VCaP (cell line): ENCODE measurements around the gene ICAM3.

ENCODE experiments used
- H3K27ac ChIP-seq: fragments of 450-650 bp; 2 replicates; pipeline ENCODE4 v1.5.1; 2017
- TF ChIP-seq, protein P1 (sequence below): fragments of 450-650 bp; conservative IDR thresholded peaks from 2 replicates; pipeline ENCODE4 v1.5.1; 2017; ENCODE audit warnings: mild to moderate bottlenecking, moderate library complexity

ICAM3 gene

DNA sequence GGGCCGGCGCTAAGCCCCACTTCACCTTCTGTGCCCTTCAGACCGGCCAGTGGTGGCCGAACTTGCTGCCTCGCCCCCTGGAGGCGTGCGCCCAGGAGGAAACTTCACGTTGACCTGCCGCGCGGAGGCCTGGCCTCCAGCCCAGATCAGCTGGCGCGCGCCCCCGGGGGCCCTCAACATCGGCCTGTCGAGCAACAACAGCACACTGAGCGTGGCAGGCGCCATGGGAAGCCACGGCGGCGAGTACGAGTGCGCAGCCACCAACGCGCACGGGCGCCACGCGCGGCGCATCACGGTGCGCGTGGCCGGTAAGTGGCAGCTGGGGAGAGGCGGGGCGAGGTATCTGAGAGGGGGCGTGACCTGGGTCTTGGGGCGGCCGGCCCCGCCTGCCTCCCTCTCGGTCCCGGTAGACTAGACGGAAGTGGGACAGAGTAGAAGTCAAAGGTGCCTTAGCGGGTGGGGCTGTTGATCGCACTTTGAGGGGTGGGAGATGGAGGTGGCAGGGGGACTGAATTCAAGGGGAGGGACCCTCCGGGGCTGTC is 44.0 kb downstream of the ICAM3 start:
- H3K27ac ChIP-seq, result no peak overlapping the region
- TF ChIP-seq, protein P1, sequence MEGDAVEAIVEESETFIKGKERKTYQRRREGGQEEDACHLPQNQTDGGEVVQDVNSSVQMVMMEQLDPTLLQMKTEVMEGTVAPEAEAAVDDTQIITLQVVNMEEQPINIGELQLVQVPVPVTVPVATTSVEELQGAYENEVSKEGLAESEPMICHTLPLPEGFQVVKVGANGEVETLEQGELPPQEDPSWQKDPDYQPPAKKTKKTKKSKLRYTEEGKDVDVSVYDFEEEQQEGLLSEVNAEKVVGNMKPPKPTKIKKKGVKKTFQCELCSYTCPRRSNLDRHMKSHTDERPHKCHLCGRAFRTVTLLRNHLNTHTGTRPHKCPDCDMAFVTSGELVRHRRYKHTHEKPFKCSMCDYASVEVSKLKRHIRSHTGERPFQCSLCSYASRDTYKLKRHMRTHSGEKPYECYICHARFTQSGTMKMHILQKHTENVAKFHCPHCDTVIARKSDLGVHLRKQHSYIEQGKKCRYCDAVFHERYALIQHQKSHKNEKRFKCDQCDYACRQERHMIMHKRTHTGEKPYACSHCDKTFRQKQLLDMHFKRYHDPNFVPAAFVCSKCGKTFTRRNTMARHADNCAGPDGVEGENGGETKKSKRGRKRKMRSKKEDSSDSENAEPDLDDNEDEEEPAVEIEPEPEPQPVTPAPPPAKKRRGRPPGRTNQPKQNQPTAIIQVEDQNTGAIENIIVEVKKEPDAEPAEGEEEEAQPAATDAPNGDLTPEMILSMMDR, result peak; percentile 11

DNA sequence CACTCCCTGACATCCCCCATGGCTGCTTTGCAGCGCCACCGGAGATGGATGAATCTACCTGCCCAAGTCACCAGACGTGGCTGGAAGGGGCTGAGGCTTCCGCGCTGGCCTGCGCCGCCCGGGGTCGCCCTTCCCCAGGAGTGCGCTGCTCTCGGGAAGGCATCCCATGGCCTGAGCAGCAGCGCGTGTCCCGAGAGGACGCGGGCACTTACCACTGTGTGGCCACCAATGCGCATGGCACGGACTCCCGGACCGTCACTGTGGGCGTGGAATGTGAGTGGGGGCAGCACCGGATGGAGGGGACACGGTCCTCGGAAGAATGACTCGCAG is 45.1 kb downstream of the ICAM3 start:
- no peak overlapping the region for H3K27ac ChIP-seq
- TF ChIP-seq, protein P1, result no peak

DNA sequence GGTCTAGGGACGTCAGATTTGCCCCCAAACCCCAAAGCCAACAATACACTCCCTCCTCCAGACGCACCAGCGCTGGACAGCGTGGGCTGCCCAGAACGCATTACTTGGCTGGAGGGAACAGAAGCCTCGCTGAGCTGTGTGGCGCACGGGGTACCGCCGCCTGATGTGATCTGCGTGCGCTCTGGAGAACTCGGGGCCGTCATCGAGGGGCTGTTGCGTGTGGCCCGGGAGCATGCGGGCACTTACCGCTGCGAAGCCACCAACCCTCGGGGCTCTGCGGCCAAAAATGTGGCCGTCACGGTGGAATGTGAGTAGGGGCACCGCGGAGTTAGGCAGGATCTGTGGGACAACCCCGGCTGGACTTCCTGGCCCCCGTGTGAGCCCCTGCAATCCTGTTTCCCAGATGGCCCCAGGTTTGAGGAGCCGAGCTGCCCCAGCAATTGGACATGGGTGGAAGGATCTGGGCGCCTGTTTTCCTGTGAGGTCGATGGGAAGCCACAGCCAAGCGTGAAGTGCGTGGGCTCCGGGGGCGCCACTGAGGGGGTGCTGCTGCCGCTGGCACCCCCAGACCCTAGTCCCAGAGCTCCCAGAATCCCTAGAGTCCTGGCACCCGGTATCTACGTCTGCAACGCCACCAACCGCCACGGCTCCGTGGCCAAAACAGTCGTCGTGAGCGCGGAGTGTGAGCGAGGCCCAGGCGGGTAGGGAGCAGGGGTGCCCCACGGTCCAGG is 45.6 kb downstream of the ICAM3 start:
- TF ChIP-seq, protein P1, result no peak
- H3K27ac ChIP-seq, result no peak overlapping the region

DNA sequence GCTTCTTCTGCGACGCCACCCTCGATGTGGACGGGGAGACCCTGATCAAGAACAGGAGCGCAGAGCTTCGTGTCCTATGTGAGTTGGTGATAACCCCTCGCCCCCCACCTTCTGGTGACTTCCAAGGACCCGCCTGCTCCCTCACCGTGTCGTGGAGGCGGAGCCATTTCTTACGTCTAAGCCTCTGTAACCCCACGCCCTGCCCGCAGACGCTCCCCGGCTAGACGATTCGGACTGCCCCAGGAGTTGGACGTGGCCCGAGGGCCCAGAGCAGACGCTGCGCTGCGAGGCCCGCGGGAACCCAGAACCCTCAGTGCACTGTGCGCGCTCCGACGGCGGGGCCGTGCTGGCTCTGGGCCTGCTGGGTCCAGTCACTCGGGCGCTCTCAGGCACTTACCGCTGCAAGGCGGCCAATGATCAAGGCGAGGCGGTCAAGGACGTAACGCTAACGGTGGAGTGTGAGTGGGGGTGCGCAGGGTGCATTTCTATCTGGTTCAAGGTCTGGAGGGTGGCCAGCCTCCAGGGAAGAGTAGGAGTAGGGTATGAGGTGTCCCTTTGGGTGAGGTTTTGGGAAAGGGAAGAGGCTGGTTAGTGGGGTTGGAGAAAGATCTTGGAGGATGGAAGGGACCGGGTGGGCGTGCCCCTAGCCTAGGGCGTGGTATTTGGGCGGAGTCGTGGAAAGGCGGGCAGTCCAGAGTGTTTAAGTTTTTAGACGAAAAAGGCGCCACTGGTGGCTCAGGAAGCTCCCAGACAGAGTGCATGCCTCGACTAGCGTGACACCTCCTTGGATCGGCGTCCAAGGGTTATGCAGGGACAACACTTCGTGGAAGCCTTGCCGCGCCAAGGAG is 46.4 kb downstream of the ICAM3 start:
- H3K27ac ChIP-seq, result no peak overlapping the region
- TF ChIP-seq, protein P1, result no peak

DNA sequence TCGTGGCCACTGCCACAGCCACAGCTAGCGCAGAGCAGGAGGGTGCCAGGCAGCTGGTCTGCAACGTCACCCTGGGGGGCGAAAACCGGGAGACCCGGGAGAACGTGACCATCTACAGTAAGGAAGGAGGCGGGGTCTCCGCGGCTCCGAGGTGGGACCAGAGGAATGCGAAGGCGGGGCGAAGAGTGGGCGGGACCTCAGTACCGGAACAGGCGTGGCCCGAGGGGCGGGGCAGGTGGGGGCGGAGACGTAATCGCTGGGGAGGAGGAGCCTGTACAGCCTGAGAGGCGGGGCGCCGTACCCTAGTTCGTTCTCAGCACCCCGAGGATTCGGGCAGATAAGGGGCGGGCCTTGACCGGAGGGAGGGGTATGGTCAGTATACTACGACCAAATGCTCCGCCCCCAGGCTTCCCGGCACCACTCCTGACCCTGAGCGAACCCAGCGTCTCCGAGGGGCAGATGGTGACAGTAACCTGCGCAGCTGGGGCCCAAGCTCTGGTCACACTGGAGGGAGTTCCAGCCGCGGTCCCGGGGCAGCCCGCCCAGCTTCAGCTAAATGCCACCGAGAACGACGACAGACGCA is 47.1 kb downstream of the ICAM3 start:
- TF ChIP-seq, protein P1, result no peak
- no peak overlapping the region for H3K27ac ChIP-seq

DNA sequence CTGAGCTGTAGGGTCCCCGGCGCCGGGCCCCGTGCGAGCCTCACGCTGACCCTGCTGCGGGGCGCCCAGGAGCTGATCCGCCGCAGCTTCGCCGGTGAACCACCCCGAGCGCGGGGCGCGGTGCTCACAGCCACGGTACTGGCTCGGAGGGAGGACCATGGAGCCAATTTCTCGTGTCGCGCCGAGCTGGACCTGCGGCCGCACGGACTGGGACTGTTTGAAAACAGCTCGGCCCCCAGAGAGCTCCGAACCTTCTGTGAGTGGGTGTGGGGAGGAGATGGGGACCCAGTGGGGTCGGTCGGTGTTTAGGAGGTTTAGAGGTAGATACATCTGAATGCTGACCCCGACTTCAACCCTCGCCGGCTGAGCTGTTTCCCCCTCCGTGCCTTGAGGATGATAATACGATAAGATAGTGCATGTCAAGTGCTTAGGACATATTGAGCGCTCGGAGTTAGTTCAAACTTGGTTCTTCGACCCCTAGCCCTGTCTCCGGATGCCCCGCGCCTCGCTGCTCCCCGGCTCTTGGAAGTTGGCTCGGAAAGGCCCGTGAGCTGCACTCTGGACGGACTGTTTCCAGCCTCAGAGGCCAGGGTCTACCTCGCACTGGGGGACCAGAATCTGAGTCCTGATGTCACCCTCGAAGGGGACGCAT is 47.7 kb downstream of the ICAM3 start:
- no peak overlapping the region for H3K27ac ChIP-seq
- TF ChIP-seq, protein P1, result no peak
